H1 (cell line): ENCODE measurements around the gene DHX9. TPM values are rescaled to one million over a fixed set of nuclear protein-coding genes. Genes with fewer than 3 reads are reported as not detected.

Experiments used
- CTCF ChIA-PET: fragments of 300-600 bp; sonication (Branson Sonifier 250); formaldehyde crosslinking; loops from one replicate; lab custom pipeline; 2021; ENCODE audit not compliant: partially characterized antibody; lab: Charles Lee
- POLR2A ChIA-PET: fragments of 300-600 bp; sonication (Branson Sonifier 250); formaldehyde crosslinking; loops from one replicate; lab custom pipeline; 2021; ENCODE audit warnings: inconsistent platforms; ENCODE audit not compliant: partially characterized antibody; lab: Charles Lee
- DNase-seq, 2 experiments: peaks; one replicate each; pipeline versions ENCODE4 v3.0.0 to v3.0.0-alpha.2; 2010 to 2022; ENCODE audit warnings: low spot score in 2 of 2, low read depth in 1 of 2, mixed read lengths in 1 of 2
- FAIRE-seq: peaks from 2 replicates; lab custom pipeline; 2011; peaks lifted over from hg19 to GRCh38; lab: Jason Lieb, UNC
- H2AFZ ChIP-seq: 2 replicates; pipeline ENCODE4 v1.8.1; 2012; ENCODE audit warnings: low read length, inconsistent platforms
- H2AK5ac ChIP-seq: 2 replicates; pipeline ENCODE4 v1.6.1; 2013; ENCODE audit warnings: low read depth, low read length
- H2BK120ac ChIP-seq: replicated peaks from 2 replicates; pipeline ENCODE3; 2013; ENCODE audit warnings: low read depth, low read length, inconsistent platforms
- H2BK12ac ChIP-seq: 2 replicates; pipeline ENCODE4 v1.6.1; 2013; ENCODE audit warnings: low read depth, low read length
- H2BK15ac ChIP-seq: 2 replicates; pipeline ENCODE4 v1.6.1; 2013; ENCODE audit warnings: low read length
- H2BK20ac ChIP-seq: 2 replicates; pipeline ENCODE4 v1.6.1; 2013; ENCODE audit warnings: low read length
- H2BK5ac ChIP-seq: 2 replicates; pipeline ENCODE4 v1.6.1; 2013; ENCODE audit warnings: low read depth, low read length
- H3K14ac ChIP-seq: 2 replicates; pipeline ENCODE4 v1.6.1; 2013; ENCODE audit warnings: inconsistent platforms; ENCODE audit not compliant: insufficient read length
- H3K18ac ChIP-seq: 2 replicates; pipeline ENCODE4 v1.6.1; 2013; ENCODE audit warnings: low read length; ENCODE audit errors: extremely low read depth
- H3K23ac ChIP-seq: 2 replicates; pipeline ENCODE4 v1.6.1; 2013; ENCODE audit warnings: inconsistent platforms; ENCODE audit not compliant: insufficient read length
- H3K23me2 ChIP-seq: 2 replicates; pipeline ENCODE4 v1.6.1; 2013; ENCODE audit warnings: low read depth, low read length
- H3K27ac ChIP-seq: 2 replicates; pipeline ENCODE4 v1.6.1; 2011; ENCODE audit warnings: low read depth, low read length, inconsistent platforms
- H3K27me3 ChIP-seq, 4 experiments: replicated peaks in 1 of 4; 1 replicate in 1 of 4; 2 replicates in 3 of 4; pipeline versions ENCODE4 v1.6.1 to v1.8.1; 2011 to 2013; ENCODE audit warnings: low read length in 3 of 4, mild to moderate bottlenecking in 3 of 4, inconsistent platforms in 2 of 4, mixed read lengths in 2 of 4, moderate library complexity in 1 of 4; ENCODE audit not compliant: control insufficient read depth in 3 of 4, insufficient read depth in 3 of 4; ENCODE audit errors: extremely low read depth in 1 of 4
- H3K36me3 ChIP-seq, 4 experiments: 2 replicates each; pipeline versions ENCODE4 v1.6.1 to v1.8.1; 2011 to 2013; ENCODE audit warnings: mild to moderate bottlenecking in 4 of 4, low read length in 3 of 4, moderate library complexity in 2 of 4, control low read depth in 1 of 4, inconsistent platforms in 1 of 4; ENCODE audit not compliant: insufficient read depth in 4 of 4, control insufficient read depth in 2 of 4
- H3K4ac ChIP-seq: replicated peaks from 2 replicates; pipeline ENCODE3; 2013; ENCODE audit warnings: low read length, low read depth, mixed read lengths, inconsistent platforms; ENCODE audit not compliant: insufficient read length
- H3K4me1 ChIP-seq, 4 experiments: replicated peaks in 1 of 4; 1 replicate in 1 of 4; 2 replicates in 3 of 4; pipeline versions ENCODE4 v1.6.1 to v1.8.1; 2011 to 2013; ENCODE audit warnings: low read length in 3 of 4, inconsistent platforms in 2 of 4, mixed read lengths in 1 of 4; ENCODE audit not compliant: insufficient read depth in 4 of 4, control insufficient read depth in 3 of 4
- H3K4me2 ChIP-seq, 2 experiments: 2 replicates each; pipeline versions ENCODE4 v1.6.1 to v1.8.1; 2011 to 2013; ENCODE audit warnings: low read depth in 2 of 2, low read length in 2 of 2, control low read depth in 1 of 2, inconsistent platforms in 1 of 2, mild to moderate bottlenecking in 1 of 2; ENCODE audit not compliant: insufficient read depth in 1 of 2
- H3K4me3 ChIP-seq, 4 experiments: fragments of 200-600, 300-600 bp in 1 of 4; sonication (generic), shearing (Covaris generic), sonication (Bioruptor Twin) in 1 of 4; 2 replicates each; pipeline versions ENCODE4 v1.5.1 to v1.8.1; 2011 to 2016; ENCODE audit warnings: low read length in 4 of 4, low read depth in 3 of 4, control low read depth in 2 of 4, inconsistent platforms in 2 of 4, mild to moderate bottlenecking in 2 of 4, mixed read lengths in 1 of 4, moderate library complexity in 1 of 4; ENCODE audit not compliant: insufficient read depth in 2 of 4; ENCODE audit errors: extremely low read depth in 1 of 4
- H3K56ac ChIP-seq: replicated peaks from 2 replicates; pipeline ENCODE3; 2013; ENCODE audit warnings: low read depth, mild to moderate bottlenecking, mixed read lengths, low read length, inconsistent platforms; ENCODE audit not compliant: insufficient read length
- H3K79me1 ChIP-seq: 2 replicates; pipeline ENCODE4 v1.6.1; 2013; ENCODE audit warnings: low read depth, low read length, control low read depth
- H3K79me2 ChIP-seq, 2 experiments: 2 replicates each; pipeline versions ENCODE4 v1.6.1 to v1.8.1; 2012 to 2013; ENCODE audit warnings: low read length in 2 of 2, mild to moderate bottlenecking in 2 of 2, inconsistent platforms in 1 of 2; ENCODE audit not compliant: insufficient read depth in 2 of 2, control insufficient read depth in 1 of 2
- H3K9ac ChIP-seq, 4 experiments: replicated peaks in 1 of 4; 1 replicate in 1 of 4; 2 replicates in 3 of 4; pipeline versions ENCODE4 v1.6.1 to v1.8.1; 2011 to 2013; ENCODE audit warnings: low read depth in 3 of 4, low read length in 3 of 4, control low read depth in 2 of 4, mild to moderate bottlenecking in 2 of 4, moderate library complexity in 2 of 4, inconsistent platforms in 1 of 4; ENCODE audit errors: extremely low read depth in 1 of 4
- H3K9me3 ChIP-seq, 2 experiments: 2 replicates each; pipeline versions ENCODE4 v1.6.1 to v1.8.1; 2012 to 2013; ENCODE audit warnings: mild to moderate bottlenecking in 2 of 2, moderate library complexity in 2 of 2, control low read depth in 1 of 2, inconsistent platforms in 1 of 2, low read depth in 1 of 2, low read length in 1 of 2, mixed read lengths in 1 of 2; ENCODE audit not compliant: insufficient read depth in 2 of 2
- H4K20me1 ChIP-seq, 2 experiments: replicated peaks in 1 of 2; 2 replicates each; pipeline versions ENCODE3 to v1.8.1; 2011 to 2013; ENCODE audit warnings: inconsistent platforms in 2 of 2, low read length in 2 of 2, mild to moderate bottlenecking in 1 of 2; ENCODE audit not compliant: insufficient read depth in 2 of 2, control insufficient read depth in 1 of 2
- H4K5ac ChIP-seq: 2 replicates; pipeline ENCODE4 v1.6.1; 2013; ENCODE audit warnings: low read length, low read depth, mixed read lengths, inconsistent platforms; ENCODE audit not compliant: insufficient read length
- H4K8ac ChIP-seq: 2 replicates; pipeline ENCODE4 v1.8.0; 2013; ENCODE audit warnings: mild to moderate bottlenecking, moderate library complexity, low read length, inconsistent platforms; ENCODE audit not compliant: insufficient read depth; ENCODE audit errors: extremely low read depth
- H4K91ac ChIP-seq: replicated peaks from 2 replicates; pipeline ENCODE3; 2013; ENCODE audit warnings: low read length, mixed read lengths, inconsistent platforms; ENCODE audit not compliant: insufficient read length
- POLR2A ChIP-seq, 2 experiments: IDR thresholded peaks; 1 replicate in 1 of 2; 2 replicates in 1 of 2; pipeline ENCODE4 v1.6.1; 2011; ENCODE audit warnings: low read depth in 2 of 2, low read length in 2 of 2, mild to moderate bottlenecking in 2 of 2; ENCODE audit errors: control extremely low read depth in 1 of 2
- SIRT6 ChIP-seq: IDR thresholded peaks from one replicate; pipeline ENCODE4 v1.7.1; 2012; ENCODE audit warnings: low read length, inconsistent platforms
- TCF12 ChIP-seq: IDR thresholded peaks from 2 replicates; pipeline ENCODE4 v1.6.1; 2011; ENCODE audit warnings: low read depth, mild to moderate bottlenecking, low read length
- polyA plus RNA-seq, 7 experiments: library from polyadenylated mRNA; depleted of rRNA in 3 of 7; stranded (reverse) in 5 of 7; unstranded in 2 of 7; fragments of >200 nt in 5 of 7; fragments of 200-250 nt in 2 of 7; gene quantifications; 1 replicate in 5 of 7; 2 replicates in 1 of 7; 4 replicates in 1 of 7; pipeline versions ENCODE4 v1.2.1 to v1.2.3, GENCODE V29; 2011 to 2013; ENCODE audit warnings: missing spikeins in 2 of 7, mixed read lengths in 2 of 7
- total RNA-seq: library from RNA; stranded (reverse); fragmentation: NEBNext Ultra II Directional; extraction: Animal tissue kit (Norgen Biotek cat#: 25700); gene quantifications from 2 replicates; pipeline ENCODE4 v1.2.1, GENCODE V29; 2021

The DHX9 gene
- total and polyA plus RNA-seq, 2 of the 8 experiments (the other 6 are each of a cell fraction or from before 2014, with no cell fraction given): 153 to 333 TPM

GRCh38 chr1:182877331-182877730, 38.2 kb downstream of the DHX9 start:
- H3K4ac ChIP-seq: no peak overlapping the region
- H4K8ac ChIP-seq: no peak overlapping the region
- no peak overlapping the region for H3K23ac ChIP-seq
- no peak overlapping the region for H2BK5ac ChIP-seq
- H3K9ac ChIP-seq: no peak overlapping the region
- H2BK20ac ChIP-seq: no peak overlapping the region
- no peak overlapping the region for H2BK120ac ChIP-seq
- no peaks in the 10 kb centered on the region for H3K79me2 ChIP-seq
- H3K18ac ChIP-seq: no peak overlapping the region
- H4K5ac ChIP-seq: no peak overlapping the region
- no peaks in the 10 kb centered on the region for H3K4me1 ChIP-seq
- H2BK12ac ChIP-seq: no peak overlapping the region
- H3K14ac ChIP-seq: no peak overlapping the region
- no peaks in the 10 kb centered on the region; the same call in 1 of the 2 replicates for H3K79me1 ChIP-seq
- no peak overlapping the region for H3K27ac ChIP-seq
- peaks cover 6 to 9% of the 10 kb centered on the region in 2 experiments for H4K20me1 ChIP-seq
- no peaks in the 10 kb centered on the region for H3K9me3 ChIP-seq
- H3K4me3 ChIP-seq: no peak overlapping the region
- H2AFZ ChIP-seq: no peak overlapping the region
- H3K36me3 ChIP-seq: peaks cover 60 to 100% (median 99%) of the 10 kb centered on the region in 4 experiments
- no peak overlapping the region for H2BK15ac ChIP-seq
- DNase-seq (no peak), FAIRE-seq (no peak)
- ChIA-PET CTCF (no interaction called here), POLR2A (interaction anchor here (1.0 to 7.0 kb wide), 8 partner anchors 8 to 29 kb away, joined by 4 to 34 read pairs (median 16); no protein-coding TSS in a partner anchor)
- no peak overlapping the region for H3K4me2 ChIP-seq
- H4K91ac ChIP-seq: no peak overlapping the region
- H3K56ac ChIP-seq: no peak overlapping the region
- H3K23me2 ChIP-seq: no peaks in the 10 kb centered on the region
- no peak overlapping the region for H2AK5ac ChIP-seq
- no peaks in the 10 kb centered on the region for H3K27me3 ChIP-seq
- no peak for TF ChIP-seq POLR2A (IDR thresholded peaks at IDR 0.05; ENCODE audit: control extremely low read depth in 1 of 2, low read depth in 2 of 2, low read length in 2 of 2)
- TF ChIP-seq SIRT6: no peak
- TF ChIP-seq TCF12: no peak
